Cerebellar cortex (tissue), 1 donor: ENCODE results near the gene ABCG1.
A peak's percentile ranks its signal among the peaks of the same experiment; 100 is the strongest.

Experiments
- DNase-seq: peaks from one replicate; pipeline ENCODE4 v3.0.0-alpha.2; 2015; ENCODE audit warnings: low spot score

ABCG1 gene

GRCh38 chr21:42232176-42232825 lies 13.4 kb downstream of the ABCG1 start:
- no peak for DNase-seq

- peak; percentile 41 for DNase-seq
Observed at GRCh38 chr21:42233067-42233961, 14.4 kb downstream of the ABCG1 start.

- DNase-seq = no peak
Observed at GRCh38 chr21:42234041-42234440, 15.1 kb downstream of the ABCG1 start.

- peak; percentile 66 for DNase-seq
Observed at GRCh38 chr21:42234464-42235241, 15.7 kb downstream of the ABCG1 start.

GRCh38 chr21:42235593-42235992 lies 16.7 kb downstream of the ABCG1 start:
- no peak for DNase-seq

- DNase-seq = no peak
Observed at GRCh38 chr21:42236014-42236413, 17.1 kb downstream of the ABCG1 start.

GRCh38 chr21:42236693-42237092 lies 17.8 kb downstream of the ABCG1 start:
- DNase-seq = no peak

GRCh38 chr21:42237161-42237560 lies 18.2 kb downstream of the ABCG1 start:
- DNase-seq = no peak

- DNase-seq = no peak
Observed at GRCh38 chr21:42237577-42237976, 18.6 kb downstream of the ABCG1 start.

GRCh38 chr21:42238185-42238934 lies 19.4 kb downstream of the ABCG1 start:
- DNase-seq = no peak

GRCh38 chr21:42239556-42239955 lies 20.6 kb downstream of the ABCG1 start:
- no peak for DNase-seq

GRCh38 chr21:42239973-42240372 lies 21.0 kb downstream of the ABCG1 start:
- DNase-seq = no peak

GRCh38 chr21:42242611-42243010 lies 23.7 kb downstream of the ABCG1 start:
- DNase-seq = no peak

- no peak for DNase-seq
Observed at GRCh38 chr21:42243026-42243425, 24.1 kb downstream of the ABCG1 start.

GRCh38 chr21:42245331-42246193 lies 26.6 kb downstream of the ABCG1 start:
- DNase-seq = no peak

- DNase-seq = no peak
Observed at GRCh38 chr21:42247716-42248115, 28.8 kb downstream of the ABCG1 start.

GRCh38 chr21:42248241-42248640 lies 29.3 kb downstream of the ABCG1 start:
- DNase-seq = no peak

- no peak for DNase-seq
Observed at GRCh38 chr21:42248783-42249597, 30.1 kb downstream of the ABCG1 start.

- no peak for DNase-seq
Observed at GRCh38 chr21:42250422-42251403, 31.8 kb downstream of the ABCG1 start.
